T-helper 9 cell (primary cell): ENCODE measurements around the gene CCNF.
"Not testable (repeated sequence)": the region's sequence is repeated elsewhere in the genome, so short reads cannot be mapped to it uniquely, and the experiment has no call there.

Experiments
- DNase-seq: peaks from one replicate; pipeline ENCODE4 v3.0.0-alpha.2; 2020

CCNF gene

DNA sequence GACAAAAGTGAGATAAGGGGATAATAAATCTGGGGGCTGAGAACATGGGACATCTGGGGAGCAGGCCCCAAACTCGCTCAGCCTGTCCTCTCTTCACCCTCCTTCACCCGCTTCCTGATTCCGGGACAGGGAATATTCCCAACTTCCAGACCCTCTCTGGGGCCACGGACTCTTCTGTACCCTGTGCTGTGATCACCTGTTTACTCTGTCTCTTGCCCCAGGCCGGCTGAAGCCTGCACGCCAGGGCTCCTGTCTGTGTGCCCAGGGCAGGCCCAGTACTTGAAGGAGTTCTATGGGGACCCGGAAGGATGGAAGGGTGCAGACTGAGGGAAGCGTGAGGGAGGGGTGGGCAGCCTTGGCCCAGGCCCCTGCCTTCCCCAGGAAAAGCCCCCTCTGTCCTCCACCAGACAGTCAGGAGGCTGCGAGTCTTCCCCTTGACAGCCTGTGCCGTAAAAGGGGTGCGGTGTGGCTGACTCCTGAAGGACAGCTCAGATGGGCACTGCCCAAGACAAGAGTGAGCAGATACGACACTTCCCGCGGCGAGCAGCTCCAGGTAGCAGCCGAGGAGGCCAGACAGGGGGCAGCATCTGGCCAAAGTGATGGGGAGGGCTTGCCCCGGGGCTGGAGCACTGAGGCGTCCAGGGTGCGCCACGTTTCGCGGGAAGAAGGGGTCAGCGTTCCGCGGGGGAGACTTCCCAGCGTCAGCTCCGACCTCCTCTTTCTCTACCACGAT is 1.0 kb upstream of the CCNF start:
- DNase-seq: no peak

DNA sequence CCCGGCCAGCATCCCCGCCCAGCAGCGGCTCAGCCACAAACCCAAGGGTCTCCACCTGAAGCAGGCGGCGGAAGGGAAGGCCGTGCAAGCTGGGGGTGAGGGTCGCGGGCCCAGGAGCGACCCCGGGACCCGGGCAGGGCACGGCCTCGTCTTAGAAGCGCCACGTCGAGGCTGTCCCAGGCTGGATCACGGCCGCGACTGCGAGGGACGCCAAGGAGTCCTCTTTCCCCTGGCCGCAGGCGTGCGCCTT is 538 bp upstream of the CCNF start:
- DNase-seq: peak; percentile 12

DNA sequence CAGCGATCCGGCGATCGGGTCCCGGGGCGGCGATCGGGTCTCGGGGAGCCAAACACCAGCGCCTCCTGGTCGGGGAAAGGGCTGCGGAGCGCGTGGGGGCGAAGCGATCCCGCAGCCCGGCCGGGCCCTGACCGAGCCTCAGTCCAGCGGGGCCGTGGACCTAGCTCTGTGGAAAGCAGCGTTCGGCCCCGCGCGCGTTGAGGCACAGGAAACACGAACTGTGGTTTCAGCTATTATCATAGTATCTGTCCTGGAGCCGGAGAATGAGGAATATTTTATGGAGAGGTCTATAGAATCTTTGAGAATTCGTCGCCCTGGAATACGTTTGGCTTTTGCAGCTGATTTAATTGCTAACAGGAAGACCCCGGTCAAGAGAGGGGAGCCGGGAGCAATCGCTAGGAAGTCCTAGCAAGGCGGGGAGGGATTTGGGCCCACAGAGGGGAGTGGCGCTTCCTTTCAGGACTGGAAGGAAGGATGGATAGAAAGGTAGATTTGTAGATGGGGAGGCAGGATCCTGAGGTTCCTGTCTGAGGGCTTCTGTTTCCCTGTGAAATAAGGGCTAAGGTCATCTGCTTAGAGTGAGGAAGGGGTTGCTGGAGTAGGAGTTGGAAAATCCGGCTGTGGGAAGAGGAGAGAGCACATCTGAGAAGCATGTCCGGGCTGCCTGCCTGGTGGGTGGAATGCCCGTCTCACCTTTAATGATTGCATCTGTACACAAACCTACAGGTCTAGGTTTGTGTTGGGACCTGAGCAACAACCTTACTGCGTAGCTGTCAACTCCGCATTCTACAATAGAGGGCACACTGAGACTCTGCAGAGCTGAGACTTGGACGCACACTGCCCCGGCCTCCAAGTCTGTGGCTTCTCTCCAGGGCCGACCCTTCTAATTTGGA is 770 bp downstream of the CCNF start:
- DNase-seq: no peak

DNA sequence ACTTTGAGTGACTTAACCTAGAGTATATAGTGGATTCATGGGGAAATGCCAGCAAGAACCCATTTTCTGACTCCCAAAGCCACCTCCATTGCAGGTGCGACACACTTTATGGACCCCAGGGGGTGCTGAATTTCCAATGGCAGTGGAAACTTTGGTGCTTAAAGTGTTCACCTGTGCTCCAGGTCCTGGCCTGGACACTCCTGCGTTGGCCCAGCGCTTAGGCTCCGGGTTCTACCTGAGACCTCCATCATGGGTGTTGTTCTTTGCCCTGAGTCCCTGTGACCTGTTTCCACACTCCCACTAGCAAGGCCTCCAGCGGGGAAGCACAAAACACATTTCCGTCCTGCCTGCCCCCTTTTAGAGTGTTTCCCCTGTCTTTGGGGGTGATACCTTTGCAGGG is 3.0 kb downstream of the CCNF start:
- no peak for DNase-seq

DNA sequence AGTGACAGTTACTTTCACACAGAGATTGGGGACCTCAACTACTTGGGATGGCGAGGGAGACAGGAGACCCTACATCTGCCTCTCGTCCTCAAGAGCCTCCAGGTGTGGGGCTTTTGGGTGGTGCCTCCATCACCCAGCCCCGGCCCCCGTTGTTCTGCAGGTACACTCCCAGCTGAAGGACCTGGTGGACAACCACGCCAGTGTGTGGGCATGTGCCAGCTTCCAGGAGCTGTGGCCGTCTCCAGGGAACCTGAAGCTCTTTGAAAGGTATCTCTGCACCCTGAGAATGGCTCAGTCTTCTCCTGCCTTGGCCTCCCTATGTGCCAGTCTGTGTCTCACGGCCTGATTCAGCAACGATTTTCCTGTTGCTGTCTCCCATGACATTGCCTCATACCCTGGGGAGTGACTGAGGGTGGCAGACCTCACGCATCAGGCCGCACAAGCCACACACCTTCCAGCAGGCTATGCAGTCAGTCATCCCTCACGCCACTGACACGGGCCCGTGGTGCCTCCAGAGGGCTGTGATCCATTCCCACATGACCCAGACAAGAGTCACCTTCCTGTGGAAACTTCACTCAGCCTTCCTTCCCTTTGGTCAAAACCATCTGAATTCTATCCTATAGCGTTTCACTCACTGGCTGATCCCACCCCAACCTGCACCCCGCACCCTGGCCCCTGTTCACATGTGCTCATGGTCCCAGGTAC is 3.7 kb downstream of the CCNF start:
- DNase-seq: no peak

DNA sequence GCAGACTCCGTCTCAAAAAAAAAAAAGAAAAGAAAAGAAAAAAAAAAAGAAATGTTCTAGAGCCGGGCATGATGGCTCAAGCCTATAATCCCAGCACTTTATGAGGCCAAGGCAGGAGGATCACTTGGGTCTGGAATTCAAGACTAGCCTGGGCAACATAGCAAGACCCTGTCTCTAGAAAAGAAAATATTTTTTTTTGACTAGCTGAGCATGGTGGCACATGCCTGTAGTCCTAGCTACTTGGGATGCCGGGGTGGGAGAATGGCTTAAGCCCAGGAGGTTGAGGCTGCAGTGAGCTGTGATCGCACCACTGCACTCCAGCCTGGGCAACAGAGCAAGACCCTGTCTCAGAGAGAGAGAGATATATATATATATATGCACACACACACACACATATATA is 6.0 kb downstream of the CCNF start:
- DNase-seq: not testable (repeated sequence)

DNA sequence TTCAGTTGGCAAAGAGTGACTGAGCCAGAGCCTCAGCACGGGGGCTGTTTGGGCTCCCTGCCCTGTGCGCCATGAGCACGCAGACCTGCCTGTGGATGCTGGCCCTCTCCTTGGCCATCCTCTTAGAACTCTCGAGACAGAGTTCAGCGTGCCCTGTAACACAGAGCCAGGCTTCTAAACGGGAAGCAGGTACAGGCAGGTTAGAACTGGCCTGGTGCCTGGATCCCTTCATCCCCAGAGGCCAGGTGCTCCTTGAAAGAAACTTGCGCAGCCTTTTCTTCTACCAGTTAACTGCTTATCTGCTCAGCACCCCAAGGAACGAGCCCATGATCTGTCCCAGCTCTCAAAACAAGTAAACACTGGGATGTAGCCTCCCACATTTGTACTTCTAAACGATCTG is 6.9 kb downstream of the CCNF start:
- DNase-seq: no peak

DNA sequence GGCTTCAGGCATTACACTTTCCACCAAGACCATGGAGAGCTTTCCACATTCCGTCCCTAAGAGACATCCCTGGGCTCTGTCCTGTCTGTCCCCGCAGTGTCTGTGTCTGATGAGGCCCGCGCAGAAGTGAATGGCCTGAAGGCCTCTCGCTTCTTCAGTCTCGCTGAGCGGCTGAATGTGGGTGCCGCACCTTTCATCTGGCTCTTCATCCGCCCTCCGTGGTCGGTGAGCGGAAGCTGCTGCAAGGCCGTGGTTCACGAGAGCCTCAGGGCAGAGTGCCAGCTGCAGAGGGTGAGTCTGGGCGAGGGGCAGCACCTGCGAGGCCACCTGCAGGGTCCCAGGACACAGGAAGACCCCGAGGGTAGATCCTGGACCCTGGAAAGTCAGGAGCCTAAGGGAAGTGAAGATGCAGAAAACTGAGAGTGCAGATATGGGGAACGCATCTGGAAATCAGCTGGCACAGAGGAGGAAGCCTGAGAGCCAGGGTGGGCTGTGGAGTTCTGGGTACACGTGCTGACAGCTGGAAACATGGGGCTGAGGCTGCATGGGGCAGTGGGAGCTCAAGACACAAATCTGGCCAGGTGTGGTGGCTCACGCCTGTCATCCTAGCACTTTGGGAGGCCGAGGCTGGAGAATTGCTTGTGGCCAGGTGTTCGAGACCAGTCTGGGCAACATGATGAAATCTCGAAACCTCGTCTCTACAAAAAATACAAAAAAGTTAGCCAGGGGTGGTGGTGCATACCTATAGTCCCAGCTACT is 8.0 kb downstream of the CCNF start:
- no peak for DNase-seq

DNA sequence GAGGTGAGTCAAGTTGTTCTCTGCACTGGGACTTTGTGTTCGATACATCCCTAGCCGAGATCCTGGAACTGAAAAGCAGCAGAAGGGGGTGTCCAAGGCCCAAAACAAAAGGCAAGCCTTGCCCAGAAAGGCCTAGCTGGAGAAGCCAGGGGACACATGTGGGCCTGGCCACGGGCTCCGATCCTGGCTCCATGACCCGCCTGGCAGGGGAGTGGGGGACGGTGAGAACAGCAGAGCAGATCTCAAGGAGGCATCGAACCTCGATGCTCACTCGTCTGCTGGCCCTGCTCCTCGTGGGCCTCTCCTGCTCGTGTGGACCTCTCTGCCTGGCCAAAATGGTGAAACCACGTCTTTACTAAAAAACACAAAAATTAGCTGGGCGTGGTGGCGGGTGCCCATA is 8.9 kb downstream of the CCNF start:
- DNase-seq: no peak

DNA sequence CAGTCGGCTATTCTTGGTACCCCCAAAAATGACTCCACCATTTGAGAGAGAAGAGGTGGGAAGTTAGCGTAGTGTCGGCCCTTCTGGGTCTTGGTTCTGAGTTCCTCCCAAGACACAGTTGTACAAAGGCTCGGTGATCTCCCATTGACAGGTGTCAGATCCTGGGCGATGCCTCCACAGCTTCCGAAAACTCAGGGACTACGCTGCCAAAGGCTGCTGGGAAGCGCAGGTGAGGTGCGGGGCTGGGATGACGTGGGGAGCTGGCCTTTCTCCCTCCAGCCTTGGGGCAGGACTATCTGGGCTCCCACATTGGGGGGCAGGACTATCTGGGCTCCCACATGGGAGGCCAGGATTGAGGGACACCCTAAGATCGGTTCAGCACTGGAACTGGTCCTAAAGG is 10.4 kb downstream of the CCNF start:
- DNase-seq: no peak

DNA sequence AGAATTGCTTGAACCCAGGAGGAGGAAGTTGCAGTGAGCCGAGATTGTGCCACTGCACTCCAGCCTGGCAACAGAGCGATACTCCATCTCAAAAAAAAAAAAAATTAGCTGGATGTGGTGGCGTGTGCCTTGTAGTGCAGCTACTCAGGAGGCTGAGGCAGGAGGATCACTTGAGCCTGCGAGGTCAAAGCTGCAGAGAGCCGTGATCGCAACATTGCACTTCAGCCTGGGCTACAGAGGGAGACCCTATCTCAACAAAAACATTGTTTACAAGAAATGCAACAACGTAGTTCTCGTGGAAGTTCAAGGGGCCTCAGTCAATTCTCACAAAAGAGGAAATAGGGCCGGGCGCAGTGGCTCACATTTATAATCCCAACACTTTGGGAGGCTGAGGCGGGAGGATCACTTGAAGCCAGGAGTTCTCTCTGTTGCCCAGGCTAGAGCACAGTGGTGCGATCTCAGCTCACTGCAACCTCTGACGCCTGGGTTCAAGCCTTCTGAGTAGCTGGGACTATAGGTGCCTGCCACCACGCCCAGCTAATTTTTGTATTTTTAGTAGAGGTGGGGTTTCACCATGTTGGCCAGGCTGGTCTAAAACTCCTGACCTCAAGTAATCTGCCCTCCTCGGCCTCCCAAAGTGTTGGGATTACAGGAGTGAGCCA is 12.0 kb downstream of the CCNF start:
- not testable (repeated sequence) for DNase-seq

DNA sequence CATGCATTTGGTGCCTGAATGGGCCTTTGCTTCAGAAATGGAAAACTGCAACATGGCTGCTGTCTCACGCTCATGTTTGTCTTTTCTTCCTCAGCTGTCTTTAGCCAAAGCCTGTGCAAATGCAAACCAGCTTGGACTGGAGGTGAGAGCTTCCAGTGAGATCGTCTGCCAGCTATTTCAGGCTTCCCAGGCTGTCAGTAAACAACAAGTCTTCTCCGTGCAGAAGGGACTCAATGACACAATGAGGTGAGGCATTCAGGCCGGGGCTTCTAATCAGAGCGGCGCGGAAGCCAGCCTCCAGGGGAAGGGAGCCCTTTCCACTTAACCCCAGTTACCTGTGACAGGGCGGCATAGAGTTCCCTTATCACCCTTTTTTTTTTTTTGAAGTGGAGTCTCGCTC is 14.3 kb downstream of the CCNF start:
- no peak for DNase-seq

DNA sequence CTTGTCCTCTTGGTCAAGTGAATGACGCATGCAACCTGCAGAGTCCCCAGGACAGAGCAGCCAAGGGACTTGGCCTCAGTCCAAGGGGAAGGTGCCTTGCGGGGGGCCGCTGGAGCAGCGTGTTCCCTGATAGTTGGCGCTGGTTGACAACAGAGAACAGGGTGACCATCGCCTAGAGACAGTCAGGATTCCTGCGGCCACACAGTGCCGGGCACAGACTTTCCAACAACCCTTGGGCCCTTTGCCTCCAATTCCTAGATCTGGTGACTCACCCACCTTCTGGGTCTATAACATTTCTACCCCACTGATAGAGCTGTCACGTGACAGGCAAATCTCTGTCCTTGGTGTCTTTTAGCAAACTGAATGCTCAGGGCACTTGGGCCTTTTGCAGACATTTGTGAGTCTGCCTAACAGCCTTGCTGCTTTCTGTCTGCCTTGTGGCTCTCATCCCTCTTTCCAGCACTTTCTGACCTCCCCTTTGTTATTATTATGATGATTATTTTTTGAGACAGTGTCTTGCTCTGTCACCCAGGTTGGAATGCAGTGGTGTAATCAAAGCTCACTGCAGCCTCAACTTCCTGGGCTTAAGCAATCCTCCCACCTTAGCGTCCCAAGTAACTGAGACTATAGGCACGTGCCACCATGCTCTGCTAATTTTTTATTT is 18.8 kb downstream of the CCNF start:
- no peak for DNase-seq

DNA sequence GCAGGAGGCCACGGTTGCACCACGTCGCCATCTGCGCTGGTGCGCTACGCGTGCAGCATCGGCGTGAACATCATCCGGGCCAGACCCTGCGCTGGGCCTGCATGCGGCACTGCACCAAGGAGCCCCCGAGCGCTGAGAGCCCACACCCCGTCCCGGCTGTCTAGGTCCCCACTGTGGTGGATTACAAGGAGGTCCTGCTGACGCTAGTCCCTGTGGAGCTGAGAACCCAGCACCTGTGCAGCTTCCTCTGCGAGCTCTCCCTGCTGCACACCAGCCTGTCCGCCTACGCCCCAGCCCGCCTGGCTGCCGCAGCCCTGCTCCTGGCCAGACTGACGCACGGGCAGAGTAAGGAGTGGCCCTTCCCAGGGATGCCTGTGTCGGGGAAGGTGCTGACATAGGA is 19.9 kb downstream of the CCNF start:
- no peak for DNase-seq

DNA sequence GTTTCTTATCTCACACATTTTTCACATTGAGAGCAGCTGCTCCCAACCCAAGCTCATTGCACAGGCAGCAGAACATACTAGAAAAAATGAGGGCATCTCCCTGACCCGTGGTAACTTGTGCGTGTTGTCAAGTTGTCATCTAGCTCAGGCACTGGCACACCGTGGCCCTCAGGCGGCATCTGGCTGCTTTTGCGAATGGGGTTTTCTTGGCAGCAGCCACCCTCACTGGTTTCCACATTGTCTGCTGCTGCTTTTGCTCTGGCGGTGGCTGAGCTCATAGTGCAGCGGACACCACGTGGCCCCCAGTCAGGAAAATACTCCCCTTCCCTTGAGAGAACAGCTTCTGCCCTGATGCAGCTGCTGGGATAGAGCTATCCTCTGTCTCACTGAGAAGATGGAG is 21.3 kb downstream of the CCNF start:
- DNase-seq: no peak

DNA sequence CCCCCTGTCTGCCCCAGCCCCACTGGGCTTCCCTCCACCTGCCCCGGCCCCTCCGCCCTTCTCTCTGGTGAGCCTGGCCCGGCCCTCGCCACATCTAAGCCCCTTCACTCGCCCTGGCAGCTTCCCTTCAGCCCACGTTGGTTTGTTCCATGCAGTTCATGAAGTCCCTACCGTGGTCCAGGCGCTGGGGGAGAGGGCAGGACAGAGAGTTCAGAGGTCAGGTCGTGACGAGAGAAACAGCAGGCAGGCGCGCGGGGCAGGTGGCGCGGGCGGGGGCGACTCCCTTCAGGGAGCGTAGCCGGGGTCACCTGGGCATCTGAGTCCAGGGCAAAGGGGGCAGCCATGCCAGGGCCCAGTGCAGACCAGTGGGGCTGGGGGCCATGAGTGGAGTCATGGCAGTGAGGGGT is 21.7 kb downstream of the CCNF start:
- no peak for DNase-seq

DNA sequence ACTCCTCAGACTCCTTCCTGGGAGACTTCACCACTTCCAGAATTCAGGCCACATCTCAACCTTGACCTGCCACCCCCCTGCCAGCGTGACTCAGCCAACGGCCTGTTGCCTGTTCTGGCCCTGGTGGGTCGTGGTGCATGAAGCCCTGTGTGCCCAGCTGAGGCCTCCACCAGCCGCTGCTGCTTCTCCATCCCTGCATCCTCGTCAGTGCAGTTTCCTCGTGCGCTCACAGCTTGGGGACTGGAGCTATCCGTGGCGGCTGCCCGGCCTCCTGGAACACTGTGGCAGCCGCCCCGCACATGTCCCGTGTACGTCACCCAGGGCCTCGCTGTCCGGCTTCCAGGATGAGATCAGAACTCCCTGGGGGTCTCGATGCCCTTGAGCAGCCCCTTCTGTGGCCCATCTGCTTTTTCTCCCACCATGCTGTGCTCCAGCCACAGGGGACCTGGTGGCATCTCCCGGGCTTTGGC is 22.6 kb downstream of the CCNF start:
- no peak for DNase-seq

DNA sequence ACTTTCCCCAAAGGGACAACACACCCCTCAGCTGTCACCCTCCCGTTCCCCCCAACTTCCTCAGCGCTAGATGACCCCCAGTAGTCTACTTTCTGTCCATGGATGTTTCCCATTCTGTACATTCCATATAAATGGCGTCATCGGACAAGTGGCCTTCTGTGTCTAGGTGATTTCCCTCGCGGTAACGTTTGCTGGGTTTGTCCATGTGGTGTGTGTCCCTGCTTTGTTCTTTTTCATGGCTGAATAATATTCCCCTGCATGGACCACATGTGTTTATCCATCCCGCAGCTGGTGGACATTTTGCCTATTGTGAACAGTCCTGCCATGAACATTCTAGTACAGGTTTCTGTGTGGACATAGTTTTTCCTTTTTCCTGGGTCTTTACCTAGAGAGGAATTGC is 23.4 kb downstream of the CCNF start:
- DNase-seq: no peak

DNA sequence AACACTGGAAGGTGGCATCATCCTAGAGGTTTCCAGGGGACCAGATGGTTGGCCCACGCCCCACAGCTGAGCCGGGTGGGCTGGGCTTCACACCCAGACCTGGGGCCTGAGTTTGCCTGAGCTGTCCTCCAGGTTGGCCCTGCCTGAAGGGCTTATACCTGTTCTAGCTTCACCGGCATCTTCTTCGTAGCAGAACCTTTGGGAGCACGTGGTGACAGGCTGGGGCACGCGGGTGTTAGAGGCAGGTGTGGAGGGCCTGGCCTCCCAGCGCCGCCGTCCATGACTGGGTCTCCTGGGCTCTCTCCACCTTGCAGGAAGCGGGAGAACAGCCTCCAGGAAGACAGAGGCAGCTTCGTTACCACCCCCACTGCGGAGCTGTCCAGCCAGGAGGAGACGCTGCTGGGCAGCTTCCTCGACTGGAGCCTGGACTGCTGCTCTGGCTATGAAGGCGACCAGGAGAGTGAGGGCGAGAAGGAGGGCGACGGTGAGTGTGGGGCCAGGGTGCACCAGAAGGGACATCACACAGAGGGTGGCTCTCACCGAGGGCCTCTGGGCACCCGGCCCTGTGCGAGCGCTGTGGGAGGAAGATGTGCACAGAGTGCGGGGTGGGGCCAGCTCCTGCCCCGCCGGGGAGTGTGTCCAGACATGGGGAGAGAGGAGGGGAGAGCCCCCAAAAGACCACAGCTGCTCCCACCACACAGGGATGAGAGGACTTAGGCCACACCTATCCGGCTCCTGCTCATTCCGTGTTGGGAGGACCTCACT is 26.0 kb downstream of the CCNF start:
- no peak for DNase-seq

DNA sequence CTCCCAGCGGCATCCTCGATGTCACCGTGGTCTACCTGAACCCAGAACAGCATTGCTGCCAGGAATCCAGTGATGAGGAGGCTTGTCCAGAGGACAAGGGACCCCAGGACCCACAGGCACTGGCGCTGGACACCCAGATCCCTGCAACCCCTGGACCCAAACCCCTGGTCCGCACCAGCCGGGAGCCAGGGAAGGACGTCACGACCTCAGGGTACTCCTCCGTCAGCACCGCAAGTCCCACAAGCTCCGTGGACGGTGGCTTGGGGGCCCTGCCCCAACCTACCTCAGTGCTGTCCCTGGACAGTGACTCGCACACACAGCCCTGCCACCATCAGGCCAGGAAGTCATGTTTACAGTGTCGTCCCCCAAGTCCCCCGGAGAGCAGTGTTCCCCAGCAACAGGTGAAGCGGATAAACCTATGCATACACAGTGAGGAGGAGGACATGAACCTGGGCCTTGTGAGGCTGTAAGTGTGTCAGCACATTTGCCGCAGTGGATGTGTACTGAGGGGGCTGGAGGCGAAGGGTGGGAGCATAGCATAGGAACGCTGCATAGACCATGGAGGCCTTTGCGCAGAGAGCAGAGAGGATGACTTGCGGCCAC is 27.4 kb downstream of the CCNF start:
- DNase-seq: no peak

DNA sequence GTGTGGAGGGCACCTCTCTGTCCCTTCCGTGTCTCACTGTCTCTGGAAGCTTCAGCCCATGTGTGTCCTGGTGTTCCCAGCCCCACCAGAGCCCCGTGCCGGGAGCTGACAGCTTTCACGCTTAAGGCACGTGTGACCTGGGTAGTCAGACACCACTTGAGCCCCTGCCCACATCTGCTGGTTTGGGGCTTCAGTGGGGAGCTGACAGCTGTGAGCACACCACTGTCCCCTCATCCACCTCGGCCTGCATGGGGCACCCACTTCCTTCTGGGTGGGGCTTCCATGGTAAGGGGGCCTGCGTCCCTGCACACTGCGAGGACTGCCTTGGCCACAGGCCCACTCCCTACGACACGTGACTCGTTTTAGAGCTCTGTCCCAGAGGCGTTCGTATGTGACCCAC is 28.0 kb downstream of the CCNF start:
- DNase-seq: no peak
